Spleen (tissue), 7 donors: ENCODE results near the gene CDH13.

Experiments used
- POLR2A ChIP-seq, 3 donors: fragments of 450-650 bp; IDR thresholded peaks; one replicate each; pipeline ENCODE4 v1.5.1; 2017; ENCODE audit warnings: antibody characterized with exemption in 3 of 3, mild to moderate bottlenecking in 1 of 3
- TF ChIP-seq, protein P1 (sequence below), 11 experiments: fragments of 200-600 bp in 7 of 11; fragments of 450-650 bp in 4 of 11; sonication (generic) in 4 of 11; IDR thresholded peaks in 8 of 11; conservative IDR thresholded peaks in 3 of 11; 1 replicate in 7 of 11; 2 replicates in 4 of 11; pipeline versions ENCODE4 v1.4.0 to v1.8.0; 2016 to 2021; ENCODE audit warnings: antibody characterized with exemption in 11 of 11, inconsistent platforms in 4 of 11, mild to moderate bottlenecking in 1 of 11
- donor health status: DM: no; HTN: no; CAD: no; lungs with moderate emphysema.
- donor health status: DM: no; HTN: no; CAD: no.
- donor health status: DM: no; HTN: no; CAD: no.

DNA sequence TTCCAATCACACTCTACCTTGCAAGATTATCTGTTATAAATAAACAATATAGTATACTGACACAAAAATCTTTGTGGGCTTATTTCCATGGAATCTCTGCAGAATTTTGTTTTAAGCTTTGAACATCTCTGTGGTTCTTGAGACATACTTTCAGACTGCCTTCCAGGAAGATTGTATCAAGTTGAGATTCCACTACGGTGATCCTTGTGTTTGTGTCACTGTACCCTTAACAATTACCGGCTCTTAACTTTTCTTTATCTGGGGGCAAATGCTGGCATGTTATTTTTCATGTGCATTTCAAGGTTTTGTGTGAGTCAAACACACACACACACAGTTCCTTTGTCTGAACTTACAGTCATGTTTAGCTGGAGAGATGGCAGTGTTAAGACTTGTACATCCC is 708.3 kb downstream of the CDH13 start:
- TF ChIP-seq, protein P1, sequence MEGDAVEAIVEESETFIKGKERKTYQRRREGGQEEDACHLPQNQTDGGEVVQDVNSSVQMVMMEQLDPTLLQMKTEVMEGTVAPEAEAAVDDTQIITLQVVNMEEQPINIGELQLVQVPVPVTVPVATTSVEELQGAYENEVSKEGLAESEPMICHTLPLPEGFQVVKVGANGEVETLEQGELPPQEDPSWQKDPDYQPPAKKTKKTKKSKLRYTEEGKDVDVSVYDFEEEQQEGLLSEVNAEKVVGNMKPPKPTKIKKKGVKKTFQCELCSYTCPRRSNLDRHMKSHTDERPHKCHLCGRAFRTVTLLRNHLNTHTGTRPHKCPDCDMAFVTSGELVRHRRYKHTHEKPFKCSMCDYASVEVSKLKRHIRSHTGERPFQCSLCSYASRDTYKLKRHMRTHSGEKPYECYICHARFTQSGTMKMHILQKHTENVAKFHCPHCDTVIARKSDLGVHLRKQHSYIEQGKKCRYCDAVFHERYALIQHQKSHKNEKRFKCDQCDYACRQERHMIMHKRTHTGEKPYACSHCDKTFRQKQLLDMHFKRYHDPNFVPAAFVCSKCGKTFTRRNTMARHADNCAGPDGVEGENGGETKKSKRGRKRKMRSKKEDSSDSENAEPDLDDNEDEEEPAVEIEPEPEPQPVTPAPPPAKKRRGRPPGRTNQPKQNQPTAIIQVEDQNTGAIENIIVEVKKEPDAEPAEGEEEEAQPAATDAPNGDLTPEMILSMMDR (IDR thresholded peaks at IDR 0.05 in 8 of 11, conservative IDR thresholded peaks at IDR 0.05 in 3 of 11), result no peak
- TF ChIP-seq POLR2A (IDR thresholded peaks at IDR 0.05), result no peak
